NCI-H748 (cell line): ENCODE data around the gene ADAMTS17.

Experiments
- DNase-seq: peaks from one replicate; lab custom pipeline; 2025; ENCODE audit not compliant: unreplicated experiment; lab: John Stamatoyannopoulos, UW

The ADAMTS17 gene

DNA sequence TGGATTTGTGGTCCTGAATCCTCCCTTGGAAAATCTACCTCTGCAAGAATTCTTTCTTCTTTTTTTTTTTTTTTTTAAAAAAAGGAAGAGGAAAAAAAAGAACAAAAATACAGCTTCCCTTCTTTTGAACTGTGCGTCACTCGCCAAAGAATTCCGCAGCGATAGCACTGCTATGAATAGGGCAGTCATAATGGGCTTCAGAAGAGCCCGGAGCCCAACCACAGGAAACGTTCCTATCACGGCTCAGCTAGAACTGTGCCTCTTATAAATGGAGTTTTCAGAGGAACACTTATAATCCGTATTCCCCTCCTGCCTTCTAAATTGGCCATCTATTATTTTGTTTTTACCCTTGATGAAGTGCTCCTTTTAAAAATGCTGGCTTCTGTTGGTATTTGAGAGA lies 227.7 kb downstream of the ADAMTS17 start:
- DNase-seq, result no peak

DNA sequence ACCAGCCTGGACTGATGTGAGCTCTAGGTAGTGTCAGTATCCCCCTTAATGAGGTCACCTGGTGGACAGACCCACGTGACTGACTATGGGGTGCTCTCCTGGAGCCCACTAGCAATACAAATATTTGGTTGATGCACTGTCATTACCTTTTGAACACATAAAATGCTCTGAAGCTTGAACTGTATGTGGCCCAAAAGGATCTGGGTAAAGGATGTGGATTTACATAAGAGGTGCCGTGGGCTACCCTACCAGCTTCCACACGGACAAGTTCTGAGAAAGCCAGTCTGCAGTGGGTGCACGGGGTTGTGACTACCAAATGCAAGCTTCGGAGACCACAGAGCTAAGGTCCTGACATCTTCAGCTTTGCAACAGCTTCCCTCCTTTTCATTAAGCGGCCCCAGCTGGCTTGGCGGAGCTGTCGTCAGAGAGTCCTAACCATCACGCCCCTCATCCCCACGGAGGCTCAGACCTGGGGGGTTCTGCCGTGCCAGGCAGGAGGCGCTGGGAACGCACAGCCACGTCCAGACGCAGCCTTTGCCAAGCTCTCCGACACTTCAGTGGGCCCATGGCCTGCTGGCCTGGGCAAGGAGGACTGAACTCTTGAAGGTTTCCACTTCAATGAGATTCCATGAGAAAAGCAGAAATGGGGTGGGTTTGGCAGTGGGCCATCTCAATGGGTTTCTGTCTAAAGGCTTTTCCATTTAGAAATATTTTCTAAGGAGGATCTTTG lies 228.3 kb downstream of the ADAMTS17 start:
- DNase-seq, result no peak

- no peak for DNase-seq
Observed at GRCh38 chr15:100112636-100113305, 229.0 kb downstream of the ADAMTS17 start.

GRCh38 chr15:100112061-100112420 lies 229.7 kb downstream of the ADAMTS17 start:
- no peak for DNase-seq

DNA sequence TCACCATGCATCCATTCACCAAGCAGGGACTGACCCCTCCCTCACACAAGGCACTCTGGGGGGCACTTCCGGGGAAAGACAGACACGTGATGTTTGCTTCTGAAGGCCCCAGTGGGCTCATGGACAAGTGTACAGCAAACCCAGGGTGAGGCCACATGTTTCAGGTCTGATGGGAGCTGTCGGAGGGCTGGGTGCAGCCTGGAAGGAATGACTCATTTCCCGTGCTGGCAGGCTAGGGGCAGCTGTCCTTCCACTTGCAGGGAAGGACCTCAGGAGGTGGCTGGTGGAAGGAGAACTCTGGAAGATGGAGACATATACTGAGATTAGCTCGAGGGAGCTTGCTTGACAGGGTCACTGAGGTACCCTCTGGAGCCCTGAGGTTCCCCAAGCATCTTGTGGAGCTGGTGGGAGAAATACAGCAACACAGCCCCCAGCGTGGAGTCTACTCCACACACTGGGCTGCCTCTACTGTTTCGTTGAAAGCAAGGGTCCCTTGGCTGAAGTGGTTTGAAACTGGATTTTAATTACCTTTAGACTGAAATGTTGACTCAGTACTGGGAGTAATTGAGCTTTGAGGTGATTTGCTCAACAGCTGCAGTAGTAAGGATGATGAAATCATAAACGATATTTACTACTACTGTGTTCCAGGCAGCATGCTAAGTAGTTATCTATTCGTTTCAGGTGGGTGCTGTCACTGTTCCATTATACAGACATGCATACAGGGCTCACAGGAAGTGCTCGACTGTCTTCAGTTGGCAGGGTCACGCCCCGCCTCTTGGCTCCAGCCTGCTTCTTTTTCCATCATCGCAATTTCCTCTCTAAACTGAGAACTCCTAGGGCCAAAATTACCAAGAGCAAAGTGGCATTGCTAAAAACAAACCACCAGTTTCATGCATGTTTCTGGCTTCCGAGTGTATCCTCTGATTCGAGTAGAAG lies 230.4 kb downstream of the ADAMTS17 start:
- DNase-seq, result no peak

GRCh38 chr15:100109486-100110035 lies 232.2 kb downstream of the ADAMTS17 start:
- DNase-seq, result no peak

GRCh38 chr15:100108846-100109245 lies 232.9 kb downstream of the ADAMTS17 start:
- no peak for DNase-seq

GRCh38 chr15:100108346-100108745 lies 233.4 kb downstream of the ADAMTS17 start:
- DNase-seq, result no peak

GRCh38 chr15:100107606-100108225 lies 234.1 kb downstream of the ADAMTS17 start:
- DNase-seq, result no peak

GRCh38 chr15:100107151-100107550 lies 234.6 kb downstream of the ADAMTS17 start:
- DNase-seq, result no peak

DNA sequence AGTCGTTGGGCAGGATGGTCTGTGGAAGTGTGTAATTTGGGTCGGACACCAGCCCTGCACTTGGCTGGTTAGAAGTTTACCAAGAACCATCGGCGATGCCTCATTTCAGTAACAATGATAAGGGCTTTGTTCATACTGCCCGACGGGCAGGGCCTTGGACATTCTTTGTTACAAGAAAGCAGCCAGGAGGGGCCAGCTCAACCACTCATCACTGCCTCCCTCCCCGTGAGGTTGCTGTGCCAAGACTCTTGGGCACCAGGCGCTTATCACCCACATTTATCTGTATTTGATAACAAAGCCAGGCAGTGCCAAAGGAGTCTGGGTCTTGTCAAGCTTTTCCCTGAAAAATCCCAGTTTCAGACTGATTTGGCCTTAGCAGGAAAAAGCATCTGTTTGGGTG lies 235.0 kb downstream of the ADAMTS17 start:
- DNase-seq, result no peak

GRCh38 chr15:100105101-100105500 lies 236.7 kb downstream of the ADAMTS17 start:
- no peak for DNase-seq

GRCh38 chr15:100104245-100104644 lies 237.5 kb downstream of the ADAMTS17 start:
- no peak for DNase-seq

DNA sequence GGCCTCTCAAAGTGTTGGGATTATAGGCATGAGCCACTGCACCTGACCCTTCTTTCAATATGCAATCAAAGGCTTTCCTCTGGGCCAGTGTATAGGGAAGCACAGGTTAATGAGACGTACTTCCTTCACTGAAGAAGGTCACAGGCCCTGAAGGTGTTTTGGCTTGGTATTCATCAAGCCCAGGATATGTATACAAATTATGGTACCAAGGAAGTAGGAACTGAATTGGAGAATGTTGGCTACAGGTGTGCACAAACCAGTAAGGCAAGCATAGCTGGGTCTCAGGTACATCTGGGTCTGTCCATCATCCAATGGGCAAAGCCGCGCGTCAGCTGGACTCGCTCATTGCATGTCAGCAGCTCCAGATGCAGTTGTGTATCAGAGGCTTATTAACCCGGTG lies 237.9 kb downstream of the ADAMTS17 start:
- no peak for DNase-seq

- DNase-seq, result no peak
Observed at GRCh38 chr15:100101426-100102089, 240.2 kb downstream of the ADAMTS17 start.

DNA sequence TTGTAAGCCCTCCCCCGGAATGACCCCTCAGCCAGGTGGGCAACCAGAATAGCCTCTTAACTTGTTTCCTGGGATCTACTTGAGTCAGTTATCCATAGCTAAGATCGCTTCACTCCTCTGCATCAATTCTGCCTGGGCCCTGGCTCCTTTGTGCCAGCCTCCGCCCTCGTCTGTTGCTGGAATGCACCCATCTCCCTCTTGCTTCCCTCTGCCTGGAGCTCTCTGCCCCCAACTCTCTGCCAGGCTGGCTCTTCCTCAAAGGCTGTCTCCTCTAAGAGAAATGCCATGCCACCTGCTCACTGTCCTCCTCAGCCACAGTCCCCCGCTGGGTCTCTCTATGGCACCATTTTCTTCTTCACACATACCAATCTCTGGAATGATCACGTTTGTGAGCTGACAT lies 240.8 kb downstream of the ADAMTS17 start:
- no peak for DNase-seq

- no peak for DNase-seq
Observed at GRCh38 chr15:100099976-100100375, 241.8 kb downstream of the ADAMTS17 start.

GRCh38 chr15:100098705-100099104 lies 243.1 kb downstream of the ADAMTS17 start:
- no peak for DNase-seq

GRCh38 chr15:100097342-100098127 lies 244.2 kb downstream of the ADAMTS17 start:
- no peak for DNase-seq

DNA sequence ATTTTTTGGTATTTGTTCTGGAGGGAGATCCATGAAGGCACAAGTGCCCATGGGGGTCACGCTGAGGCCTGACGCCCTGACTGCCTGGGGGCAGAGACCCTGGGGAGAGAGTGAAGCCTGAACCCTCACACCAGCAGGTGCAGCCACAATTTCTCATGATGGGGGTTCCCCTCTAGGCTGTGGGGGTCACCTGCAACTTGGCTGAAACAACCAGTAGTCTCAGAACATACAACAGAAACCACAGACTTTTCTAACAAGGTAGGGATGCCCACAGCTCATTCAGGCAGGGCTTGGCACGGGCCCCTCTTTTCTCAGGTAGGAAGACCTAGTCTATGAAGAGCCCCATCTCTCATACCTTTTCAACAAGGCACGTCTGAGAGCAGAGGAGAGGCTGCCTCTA lies 245.1 kb downstream of the ADAMTS17 start:
- DNase-seq, result no peak
